DND-41 (cell line): Measurements from ENCODE around the gene KCNJ1.

Source experiments
- ATAC-seq: fragments of 200-7000 bp; cut with Tn5 transposase; 3 replicates; pipeline ENCODE4 v1.9.1; 2021; ENCODE audit warnings: low read depth; ENCODE audit not compliant: insufficient read depth
- DNase-seq: peaks from one replicate; pipeline ENCODE4 v3.0.0-alpha.2; 2020
- H2AFZ ChIP-seq: 2 replicates; pipeline ENCODE4 v1.6.0; 2012; ENCODE audit warnings: low read depth, low read length
- H3K27ac ChIP-seq: 2 replicates; pipeline ENCODE4 v1.5.1; 2012; ENCODE audit warnings: low read length, inconsistent platforms
- H3K27me3 ChIP-seq: fragments of 200-600 bp; sonication (generic); 2 replicates; pipeline ENCODE4 v1.6.0; 2012; ENCODE audit warnings: low read length, mild to moderate bottlenecking, inconsistent platforms; ENCODE audit not compliant: insufficient read depth, poor library complexity
- H3K36me3 ChIP-seq: 2 replicates; pipeline ENCODE4 v1.5.1; 2012; ENCODE audit warnings: low read length, inconsistent platforms; ENCODE audit not compliant: insufficient read depth
- H3K4me1 ChIP-seq: 2 replicates; pipeline ENCODE4 v1.5.1; 2012; ENCODE audit warnings: mild to moderate bottlenecking, low read length; ENCODE audit not compliant: insufficient read depth
- H3K4me2 ChIP-seq: 2 replicates; pipeline ENCODE4 v1.6.0; 2012; ENCODE audit warnings: mild to moderate bottlenecking, moderate library complexity, low read length, inconsistent platforms; ENCODE audit not compliant: insufficient read depth
- H3K4me3 ChIP-seq, 2 experiments: fragments of 200-600 bp in 1 of 2; shearing (Covaris generic) in 1 of 2; 2 replicates each; pipeline ENCODE4 v1.5.1; 2012 to 2016; ENCODE audit warnings: inconsistent platforms in 2 of 2, low read length in 2 of 2, mild to moderate bottlenecking in 2 of 2, low read depth in 1 of 2, moderate library complexity in 1 of 2
- H3K79me2 ChIP-seq: 2 replicates; pipeline ENCODE4 v1.6.0; 2012; ENCODE audit warnings: low read length, inconsistent platforms; ENCODE audit not compliant: insufficient read depth
- H3K9ac ChIP-seq: 2 replicates; pipeline ENCODE4 v1.6.0; 2012; ENCODE audit warnings: low read depth, mild to moderate bottlenecking, inconsistent platforms, low read length, moderate library complexity
- H3K9me3 ChIP-seq: 2 replicates; pipeline ENCODE4 v1.5.1; 2012; ENCODE audit warnings: low read length, moderate library complexity, mild to moderate bottlenecking, inconsistent platforms; ENCODE audit not compliant: insufficient read depth, severe bottlenecking
- H4K20me1 ChIP-seq: 2 replicates; pipeline ENCODE4 v1.6.0; 2012; ENCODE audit warnings: low read length; ENCODE audit not compliant: insufficient read depth
- EZH2 ChIP-seq: IDR thresholded peaks from 3 replicates; pipeline ENCODE4 v1.6.1; 2012; ENCODE audit warnings: borderline replicate concordance, low read depth, mild to moderate bottlenecking, moderate library complexity, low read length, inconsistent platforms; ENCODE audit not compliant: severe bottlenecking
- TF ChIP-seq, protein P1 (sequence below): IDR thresholded peaks from 2 replicates; pipeline ENCODE4 v1.5.1; 2012; ENCODE audit warnings: borderline replicate concordance, low read length, moderate library complexity, mild to moderate bottlenecking; ENCODE audit not compliant: poor library complexity, severe bottlenecking; ENCODE audit errors: extremely low read depth

The KCNJ1 gene

DNA sequence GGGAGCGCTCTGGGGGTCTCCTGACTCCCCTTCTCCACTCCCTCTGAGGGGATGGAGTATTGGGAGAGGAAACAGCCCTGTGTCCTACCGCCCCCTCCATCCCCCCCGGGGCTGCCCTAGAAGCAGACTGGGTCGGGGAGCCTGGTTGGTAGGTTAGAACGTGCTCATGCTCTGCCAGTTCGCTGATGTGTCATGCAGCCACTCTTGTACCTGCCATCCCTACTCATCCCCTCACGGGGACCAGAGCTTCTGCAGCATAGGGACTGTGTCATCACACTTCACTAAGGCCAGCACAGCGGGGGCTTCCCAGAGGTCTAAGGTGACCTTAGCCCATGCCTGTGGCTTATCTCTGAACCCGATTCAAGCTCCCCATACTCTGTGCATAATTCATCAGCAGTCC, 4.7 kb downstream of the KCNJ1 start:
- Histone ChIP-seq H3K9ac (no peak overlapping the region), H2AFZ (no peak overlapping the region), H3K79me2 (no peaks in the 10 kb centered on the region), H3K9me3 (no peaks in the 10 kb centered on the region), H3K27ac (no peak overlapping the region), H4K20me1 (no peaks in the 10 kb centered on the region), H3K4me2 (no peak overlapping the region), H3K4me3 (no peak overlapping the region), H3K4me1 (no peaks in the 10 kb centered on the region), H3K36me3 (no peaks in the 10 kb centered on the region), H3K27me3 (no peaks in the 10 kb centered on the region)
- DNase-seq, result no peak
- TF ChIP-seq EZH2, result no peak
- TF ChIP-seq, protein P1, sequence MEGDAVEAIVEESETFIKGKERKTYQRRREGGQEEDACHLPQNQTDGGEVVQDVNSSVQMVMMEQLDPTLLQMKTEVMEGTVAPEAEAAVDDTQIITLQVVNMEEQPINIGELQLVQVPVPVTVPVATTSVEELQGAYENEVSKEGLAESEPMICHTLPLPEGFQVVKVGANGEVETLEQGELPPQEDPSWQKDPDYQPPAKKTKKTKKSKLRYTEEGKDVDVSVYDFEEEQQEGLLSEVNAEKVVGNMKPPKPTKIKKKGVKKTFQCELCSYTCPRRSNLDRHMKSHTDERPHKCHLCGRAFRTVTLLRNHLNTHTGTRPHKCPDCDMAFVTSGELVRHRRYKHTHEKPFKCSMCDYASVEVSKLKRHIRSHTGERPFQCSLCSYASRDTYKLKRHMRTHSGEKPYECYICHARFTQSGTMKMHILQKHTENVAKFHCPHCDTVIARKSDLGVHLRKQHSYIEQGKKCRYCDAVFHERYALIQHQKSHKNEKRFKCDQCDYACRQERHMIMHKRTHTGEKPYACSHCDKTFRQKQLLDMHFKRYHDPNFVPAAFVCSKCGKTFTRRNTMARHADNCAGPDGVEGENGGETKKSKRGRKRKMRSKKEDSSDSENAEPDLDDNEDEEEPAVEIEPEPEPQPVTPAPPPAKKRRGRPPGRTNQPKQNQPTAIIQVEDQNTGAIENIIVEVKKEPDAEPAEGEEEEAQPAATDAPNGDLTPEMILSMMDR, result no peak
- no peak for ATAC-seq

DNA sequence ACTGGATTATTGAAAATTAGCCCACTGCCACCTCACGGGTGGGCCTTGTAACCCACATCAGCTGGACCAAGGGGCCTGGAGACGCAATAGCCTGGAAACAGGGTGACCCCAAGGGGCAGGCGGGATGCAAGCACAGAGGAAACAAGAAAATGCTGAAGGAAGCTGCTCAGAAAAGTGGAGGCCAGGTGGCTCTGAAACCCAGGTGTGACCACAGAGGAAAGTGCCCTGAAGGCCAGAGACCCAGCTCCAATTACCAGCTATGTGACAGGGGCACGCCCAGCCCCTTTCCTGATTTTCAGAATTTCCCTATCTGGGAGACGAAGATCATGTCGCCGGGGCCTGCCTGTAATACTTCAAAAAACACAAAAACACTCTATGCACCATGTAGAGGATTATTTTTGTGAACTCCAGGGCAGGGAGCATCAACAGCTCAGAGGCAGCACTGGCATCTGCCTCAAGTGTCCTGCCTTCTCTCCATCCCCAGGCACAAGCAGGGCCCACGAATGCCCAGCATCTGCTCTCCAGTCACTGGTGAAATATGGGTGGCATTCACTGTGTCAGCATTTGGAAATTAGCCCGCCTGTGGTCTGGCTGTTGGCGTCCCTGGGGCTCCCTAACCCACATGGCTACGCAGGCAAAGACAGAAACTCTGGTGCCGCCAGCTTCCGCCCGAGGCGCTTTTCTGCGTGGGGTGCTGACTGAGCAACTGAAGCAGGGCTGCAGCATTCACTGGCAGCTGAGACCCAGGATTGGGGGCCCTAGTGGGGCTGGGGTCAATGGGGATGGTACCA, 6.3 kb downstream of the KCNJ1 start:
- TF ChIP-seq, protein P1, result no peak
- TF ChIP-seq EZH2, result no peak
- H3K36me3 ChIP-seq, result no peaks in the 10 kb centered on the region
- H3K4me1 ChIP-seq, result no peaks in the 10 kb centered on the region
- no peak overlapping the region for H3K4me2 ChIP-seq
- no peak overlapping the region for H3K9ac ChIP-seq
- no peak for ATAC-seq
- H2AFZ ChIP-seq, result no peak overlapping the region
- no peak for DNase-seq
- H3K27me3 ChIP-seq, result no peaks in the 10 kb centered on the region
- no peaks in the 10 kb centered on the region for H3K79me2 ChIP-seq
- H3K27ac ChIP-seq, result no peak overlapping the region
- no peak overlapping the region for H3K4me3 ChIP-seq
- H4K20me1 ChIP-seq, result no peaks in the 10 kb centered on the region
- H3K9me3 ChIP-seq, result no peaks in the 10 kb centered on the region

DNA sequence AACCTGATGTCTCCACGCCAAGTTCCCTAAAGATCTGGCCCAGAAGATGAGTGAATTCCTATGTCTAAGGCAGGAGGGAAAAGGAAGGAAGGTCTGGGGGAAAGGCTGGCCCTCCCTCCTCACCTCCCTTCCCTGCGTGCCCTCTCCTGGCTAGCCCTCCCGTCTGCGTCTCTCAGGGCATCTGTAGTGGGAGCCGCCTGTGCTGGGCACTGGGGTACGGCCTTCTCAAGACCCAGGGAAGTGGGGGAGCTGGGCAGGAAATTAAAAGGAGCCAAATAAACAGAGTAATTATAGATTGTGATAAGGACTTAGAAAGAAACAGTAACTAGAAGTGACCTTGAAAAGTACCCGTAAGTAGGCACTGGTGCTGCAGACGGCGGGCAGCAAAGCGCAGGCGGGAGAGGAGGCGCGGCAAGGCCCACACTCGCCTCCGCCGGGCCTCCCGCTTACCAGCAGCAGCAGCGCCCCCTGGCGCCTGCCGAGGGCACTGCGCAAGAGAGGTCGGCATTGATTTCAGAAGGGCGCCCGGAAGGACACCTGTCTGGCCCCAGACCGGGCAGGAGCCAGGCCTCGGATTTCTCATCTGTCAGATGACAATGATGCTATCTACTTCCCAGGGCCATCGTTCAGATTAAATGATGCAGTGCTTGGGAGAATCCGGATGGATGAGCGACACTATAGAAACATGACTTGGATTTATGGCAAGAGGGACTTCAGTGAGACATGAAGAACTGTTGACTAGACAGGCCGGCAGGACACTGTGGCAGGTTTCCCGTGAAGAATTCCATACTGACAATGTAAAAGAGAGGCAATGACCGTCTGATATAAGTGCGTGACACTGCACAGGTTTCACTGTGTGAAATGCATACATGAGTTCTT, 7.3 kb downstream of the KCNJ1 start:
- no peaks in the 10 kb centered on the region for H3K9me3 ChIP-seq
- no peak overlapping the region for H3K4me2 ChIP-seq
- H3K27ac ChIP-seq, result no peak overlapping the region
- DNase-seq (peak; percentile 53), ATAC-seq (peak; percentile 75)
- H3K4me1 ChIP-seq, result no peaks in the 10 kb centered on the region
- no peaks in the 10 kb centered on the region for H3K36me3 ChIP-seq
- H3K79me2 ChIP-seq, result no peaks in the 10 kb centered on the region
- H3K9ac ChIP-seq, result no peak overlapping the region
- TF ChIP-seq EZH2, result no peak
- TF ChIP-seq, protein P1, result peak; percentile 75
- H2AFZ ChIP-seq, result no peak overlapping the region
- no peaks in the 10 kb centered on the region for H3K27me3 ChIP-seq
- no peak overlapping the region for H3K4me3 ChIP-seq
- H4K20me1 ChIP-seq, result no peaks in the 10 kb centered on the region
